Measurements from ENCODE around the gene CD72.

The CD72 gene

GRCh38 chr9:35618325-35618727 lies at the start of gene CD72:
CD72 (minus strand) TSS chr9:35618413; CDS start chr9:35618303, 110 bp downstream.
- no peak for TF ChIP-seq CTCF (IDR thresholded peaks at IDR 0.05; ENCODE audit: low read depth, low read length, missing control alignments)
- DNase-seq (ENCODE audit: low read depth) = no peak
- peak within 1 kb of the TSS; percentile 51 for H3K4me3 ChIP-seq (ENCODE audit: low read depth, low read length)

- DNase-seq (ENCODE audit: low read depth) = no peak
- TF ChIP-seq CTCF (IDR thresholded peaks at IDR 0.05; ENCODE audit: low read depth, low read length, missing control alignments) = no peak
- H3K4me3 ChIP-seq (ENCODE audit: low read depth, low read length) = no peak overlapping the region
Measured at GRCh38 chr9:35667939-35668338, 49.7 kb upstream of the CD72 start.

- no peak for DNase-seq (ENCODE audit: low read depth)
- no peak for TF ChIP-seq CTCF (IDR thresholded peaks at IDR 0.05; ENCODE audit: low read depth, low read length, missing control alignments)
- no peak overlapping the region for H3K4me3 ChIP-seq (ENCODE audit: low read depth, low read length)
Measured at GRCh38 chr9:35666549-35666948, 48.3 kb upstream of the CD72 start.

- no peak for TF ChIP-seq CTCF (IDR thresholded peaks at IDR 0.05; ENCODE audit: low read depth, low read length, missing control alignments)
- no peak for DNase-seq (ENCODE audit: low read depth)
- H3K4me3 ChIP-seq (ENCODE audit: low read depth, low read length) = no peak overlapping the region
Measured at GRCh38 chr9:35666045-35666444, 47.8 kb upstream of the CD72 start.

- no peak for DNase-seq (ENCODE audit: low read depth)
- no peak for TF ChIP-seq CTCF (IDR thresholded peaks at IDR 0.05; ENCODE audit: low read depth, low read length, missing control alignments)
- peak overlapping the region; percentile 86 for H3K4me3 ChIP-seq (ENCODE audit: low read depth, low read length)
Measured at GRCh38 chr9:35665471-35665818, 47.2 kb upstream of the CD72 start.

- no peak for DNase-seq (ENCODE audit: low read depth)
- TF ChIP-seq CTCF (IDR thresholded peaks at IDR 0.05; ENCODE audit: low read depth, low read length, missing control alignments) = peak; percentile 13
- H3K4me3 ChIP-seq (ENCODE audit: low read depth, low read length) = peak within 1 kb of the TSS; percentile 86
Measured at GRCh38 chr9:35664531-35665470, 46.6 kb upstream of the CD72 start, which contains the start of gene ARHGEF39. ARHGEF39 (minus strand) TSS chr9:35665195; CDS start chr9:35665169, 26 bp downstream.

All from GM12864 (cell line).